ENCODE results near the gene NXN.

DNA sequence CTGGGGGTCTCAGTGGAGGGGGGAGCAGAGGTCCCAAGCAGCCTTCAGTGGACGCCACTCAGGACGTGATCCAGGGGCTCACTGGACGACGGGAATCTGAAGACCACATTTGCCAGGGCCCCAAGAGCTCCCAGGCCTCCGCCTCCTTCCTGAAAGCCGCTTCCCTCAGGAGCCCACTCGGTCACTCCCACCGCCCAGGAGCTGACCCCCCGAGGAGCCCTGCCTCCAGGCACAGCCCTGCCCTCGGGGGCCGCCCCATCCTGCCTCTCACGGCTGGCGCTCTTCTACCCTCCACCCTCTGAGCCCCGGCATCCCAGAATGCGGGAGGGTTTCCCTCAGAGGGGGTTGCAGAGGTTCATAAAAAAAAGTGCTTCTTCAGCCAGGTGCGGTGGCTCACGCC, 41.6 kb upstream of the NXN start:
- TF ChIP-seq, protein P1, sequence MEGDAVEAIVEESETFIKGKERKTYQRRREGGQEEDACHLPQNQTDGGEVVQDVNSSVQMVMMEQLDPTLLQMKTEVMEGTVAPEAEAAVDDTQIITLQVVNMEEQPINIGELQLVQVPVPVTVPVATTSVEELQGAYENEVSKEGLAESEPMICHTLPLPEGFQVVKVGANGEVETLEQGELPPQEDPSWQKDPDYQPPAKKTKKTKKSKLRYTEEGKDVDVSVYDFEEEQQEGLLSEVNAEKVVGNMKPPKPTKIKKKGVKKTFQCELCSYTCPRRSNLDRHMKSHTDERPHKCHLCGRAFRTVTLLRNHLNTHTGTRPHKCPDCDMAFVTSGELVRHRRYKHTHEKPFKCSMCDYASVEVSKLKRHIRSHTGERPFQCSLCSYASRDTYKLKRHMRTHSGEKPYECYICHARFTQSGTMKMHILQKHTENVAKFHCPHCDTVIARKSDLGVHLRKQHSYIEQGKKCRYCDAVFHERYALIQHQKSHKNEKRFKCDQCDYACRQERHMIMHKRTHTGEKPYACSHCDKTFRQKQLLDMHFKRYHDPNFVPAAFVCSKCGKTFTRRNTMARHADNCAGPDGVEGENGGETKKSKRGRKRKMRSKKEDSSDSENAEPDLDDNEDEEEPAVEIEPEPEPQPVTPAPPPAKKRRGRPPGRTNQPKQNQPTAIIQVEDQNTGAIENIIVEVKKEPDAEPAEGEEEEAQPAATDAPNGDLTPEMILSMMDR (IDR thresholded peaks at IDR 0.05), result no peak
- TF ChIP-seq SIN3A (IDR thresholded peaks at IDR 0.05; ENCODE audit: borderline replicate concordance, insufficient read depth, low read depth, low read length), result no peak
- no peak for TF ChIP-seq REST (IDR thresholded peaks at IDR 0.05; ENCODE audit: insufficient read depth in 1 of 2, low read depth in 2 of 2, low read length in 1 of 2)

All from Panc1 (cell line).